Skeletal muscle satellite cell (primary cell): Measurements from ENCODE around the gene SLC17A9.

Source experiments
- H3K27me3 ChIP-seq: 2 replicates; pipeline ENCODE4 v1.7.0; 2013; ENCODE audit warnings: low read length; ENCODE audit not compliant: control insufficient read depth, insufficient read depth
- H3K36me3 ChIP-seq: 2 replicates; pipeline ENCODE4 v1.7.0; 2013; ENCODE audit warnings: mild to moderate bottlenecking, control low read depth, low read length; ENCODE audit not compliant: insufficient read depth
- H3K4me1 ChIP-seq: 2 replicates; pipeline ENCODE4 v1.7.0; 2013; ENCODE audit warnings: low read length; ENCODE audit not compliant: control insufficient read depth, insufficient read depth
- H3K4me2 ChIP-seq: 2 replicates; pipeline ENCODE4 v1.7.0; 2013; ENCODE audit warnings: mild to moderate bottlenecking, low read length
- H3K4me3 ChIP-seq: 2 replicates; pipeline ENCODE4 v1.7.0; 2013; ENCODE audit warnings: low read length
- H3K9ac ChIP-seq: 2 replicates; pipeline ENCODE4 v1.7.0; 2013; ENCODE audit warnings: mild to moderate bottlenecking, low read depth, low read length, moderate library complexity
- H3K9me3 ChIP-seq: replicated peaks from 2 replicates; pipeline ENCODE4 v1.7.0; 2013; ENCODE audit warnings: mild to moderate bottlenecking, control low read depth, low read length

The SLC17A9 gene

GRCh38 chr20:62969939-62970306 lies 17.4 kb downstream of the SLC17A9 start:
- Histone ChIP-seq H3K27me3 (peaks cover 30% of the 10 kb centered on the region), H3K4me3 (no peak overlapping the region), H3K9ac (no peak overlapping the region), H3K4me2 (no peak overlapping the region), H3K36me3 (peaks cover 1% of the 10 kb centered on the region), H3K4me1 (no peaks in the 10 kb centered on the region), H3K9me3 (no peaks in the 10 kb centered on the region)

GRCh38 chr20:62970307-62971210 lies 18.1 kb downstream of the SLC17A9 start:
- H3K36me3 ChIP-seq = no peaks in the 10 kb centered on the region
- no peaks in the 10 kb centered on the region for H3K9me3 ChIP-seq
- no peaks in the 10 kb centered on the region for H3K4me1 ChIP-seq
- H3K4me2 ChIP-seq = no peak overlapping the region
- H3K9ac ChIP-seq = no peak overlapping the region
- H3K27me3 ChIP-seq = peaks cover 37% of the 10 kb centered on the region
- no peak overlapping the region for H3K4me3 ChIP-seq

GRCh38 chr20:62971211-62971949 lies 18.9 kb downstream of the SLC17A9 start:
- H3K4me1 ChIP-seq = no peaks in the 10 kb centered on the region
- H3K4me2 ChIP-seq = no peak overlapping the region
- no peak overlapping the region for H3K9ac ChIP-seq
- H3K4me3 ChIP-seq = no peak overlapping the region
- H3K9me3 ChIP-seq = no peaks in the 10 kb centered on the region
- peaks cover 38% of the 10 kb centered on the region for H3K27me3 ChIP-seq
- H3K36me3 ChIP-seq = no peaks in the 10 kb centered on the region

- H3K4me3 ChIP-seq = peak overlapping the region; percentile 36
- peaks cover 38% of the 10 kb centered on the region for H3K27me3 ChIP-seq
Measured at GRCh38 chr20:62971950-62972844, 19.7 kb downstream of the SLC17A9 start.

GRCh38 chr20:62972845-62973745 lies 20.6 kb downstream of the SLC17A9 start:
- no peaks in the 10 kb centered on the region for H3K36me3 ChIP-seq
- H3K9ac ChIP-seq = no peak overlapping the region
- peaks cover 47% of the 10 kb centered on the region for H3K27me3 ChIP-seq
- no peaks in the 10 kb centered on the region for H3K9me3 ChIP-seq
- no peak overlapping the region for H3K4me2 ChIP-seq
- H3K4me3 ChIP-seq = no peak overlapping the region
- H3K4me1 ChIP-seq = no peaks in the 10 kb centered on the region

More at GRCh38 chr20:62971950-62972844, 19.7 kb downstream of the SLC17A9 start:
- Histone ChIP-seq H3K9me3 (no peaks in the 10 kb centered on the region), H3K36me3 (no peaks in the 10 kb centered on the region), H3K4me2 (peak overlapping the region; percentile 58), H3K9ac (no peak overlapping the region), H3K4me1 (no peaks in the 10 kb centered on the region)

- Histone ChIP-seq H3K4me3 (no peak overlapping the region), H3K9ac (no peak overlapping the region), H3K36me3 (no peaks in the 10 kb centered on the region), H3K4me2 (no peak overlapping the region), H3K9me3 (no peaks in the 10 kb centered on the region), H3K27me3 (peaks cover 56% of the 10 kb centered on the region), H3K4me1 (no peaks in the 10 kb centered on the region)
Measured at GRCh38 chr20:62975251-62975760, 22.8 kb downstream of the SLC17A9 start.

GRCh38 chr20:62975812-62976508 lies 23.5 kb downstream of the SLC17A9 start:
- H3K9ac ChIP-seq = no peak overlapping the region
- no peak overlapping the region for H3K4me2 ChIP-seq
- no peaks in the 10 kb centered on the region for H3K4me1 ChIP-seq
- H3K9me3 ChIP-seq = no peaks in the 10 kb centered on the region
- H3K27me3 ChIP-seq = peaks cover 59% of the 10 kb centered on the region
- H3K36me3 ChIP-seq = no peaks in the 10 kb centered on the region
- no peak overlapping the region for H3K4me3 ChIP-seq

GRCh38 chr20:62976886-62977285 lies 24.4 kb downstream of the SLC17A9 start:
- no peak overlapping the region for H3K4me3 ChIP-seq
- no peaks in the 10 kb centered on the region for H3K36me3 ChIP-seq
- no peaks in the 10 kb centered on the region for H3K9me3 ChIP-seq
- H3K27me3 ChIP-seq = peaks cover 66% of the 10 kb centered on the region
- H3K4me2 ChIP-seq = no peak overlapping the region
- H3K9ac ChIP-seq = no peak overlapping the region
- H3K4me1 ChIP-seq = no peaks in the 10 kb centered on the region

GRCh38 chr20:62977613-62978560 lies 25.4 kb downstream of the SLC17A9 start:
- Histone ChIP-seq H3K27me3 (peaks cover 70% of the 10 kb centered on the region), H3K4me3 (no peak overlapping the region), H3K9ac (no peak overlapping the region), H3K36me3 (no peaks in the 10 kb centered on the region), H3K4me2 (no peak overlapping the region), H3K9me3 (no peaks in the 10 kb centered on the region), H3K4me1 (no peaks in the 10 kb centered on the region)
